ENCODE results near the gene RASA2. TPM values are rescaled to one million over a fixed set of nuclear protein-coding genes. Genes with fewer than 3 reads are reported as not detected.
"Not testable (repeated sequence)": the region's sequence is repeated elsewhere in the genome, so short reads cannot be mapped to it uniquely, and the experiment has no call there.

The RASA2 gene
- total RNA-seq, 1 experiment from 2014 or later = 14.5 TPM

GRCh38 chr3:141625506-141625905 is 138.7 kb downstream of the RASA2 start:
- no peak for DNase-seq (ENCODE audit: low read depth, low spot score)
- no peaks in the 10 kb centered on the region for H3K9me3 ChIP-seq (ENCODE audit: control insufficient read depth, insufficient read depth, low read depth, low read length)
- no peaks in the 10 kb centered on the region for H3K4me1 ChIP-seq (ENCODE audit: control insufficient read depth, insufficient read depth, low read length)
- intact Hi-C loops (cut with micrococcal nuclease; ENCODE audit: unreplicated experiment) = no loop called here
- in situ Hi-C loops (cut with HindIII; ENCODE audit: low pct_unique_long_range_greater_than_20kb, low sequenced_read_pairs) = no loop called here
- H3K27me3 ChIP-seq (ENCODE audit: control insufficient read depth, insufficient read depth, low read length) = no peaks in the 10 kb centered on the region
- H3K36me3 ChIP-seq (ENCODE audit: control insufficient read depth, insufficient read depth, low read length) = no peaks in the 10 kb centered on the region
- peak; percentile 49; the same call in 1 of the 2 replicates for ATAC-seq
- ChIA-PET CTCF (no interaction called here), POLR2A (no interaction called here)
- TF ChIP-seq CTCF (IDR thresholded peaks at IDR 0.05) (no peak), REST (IDR thresholded peaks at IDR 0.05; ENCODE audit: insufficient read depth in 1 of 2, low read depth in 2 of 2, low read length in 1 of 2) (no peak), TCF7L2 (IDR thresholded peaks at IDR 0.05; ENCODE audit: low read depth, low read length) (no peak)
- no peak overlapping the region for H3K27ac ChIP-seq (ENCODE audit: low read length)
- H3K4me3 ChIP-seq (ENCODE audit: low read depth in 2 of 2, low read length in 2 of 2) = no peak overlapping the region
- no TSS peak for BruUV-seq (replicated peaks)

- H3K36me3 ChIP-seq (ENCODE audit: control insufficient read depth, insufficient read depth, low read length); ATAC-seq; H3K9me3 ChIP-seq (ENCODE audit: control insufficient read depth, insufficient read depth, low read depth, low read length); H3K27me3 ChIP-seq (ENCODE audit: control insufficient read depth, insufficient read depth, low read length); POLR2A ChIA-PET; H3K4me1 ChIP-seq (ENCODE audit: control insufficient read depth, insufficient read depth, low read length); DNase-seq (ENCODE audit: low read depth, low spot score); BruUV-seq (replicated peaks); intact Hi-C loops (cut with micrococcal nuclease; ENCODE audit: unreplicated experiment); CTCF ChIA-PET; H3K4me3 ChIP-seq (ENCODE audit: low read depth in 2 of 2, low read length in 2 of 2); in situ Hi-C loops (cut with HindIII; ENCODE audit: low pct_unique_long_range_greater_than_20kb, low sequenced_read_pairs); H3K27ac ChIP-seq (ENCODE audit: low read length): not testable (repeated sequence)
These were observed 141.5 kb downstream of the RASA2 start for GRCh38 chr3:141628334-141628733.

- intact Hi-C loops (cut with micrococcal nuclease; ENCODE audit: unreplicated experiment); H3K4me3 ChIP-seq (ENCODE audit: low read depth in 2 of 2, low read length in 2 of 2); H3K9me3 ChIP-seq (ENCODE audit: control insufficient read depth, insufficient read depth, low read depth, low read length); BruUV-seq (replicated peaks); H3K27me3 ChIP-seq (ENCODE audit: control insufficient read depth, insufficient read depth, low read length); H3K27ac ChIP-seq (ENCODE audit: low read length); CTCF ChIA-PET; POLR2A ChIA-PET; H3K36me3 ChIP-seq (ENCODE audit: control insufficient read depth, insufficient read depth, low read length); ATAC-seq; in situ Hi-C loops (cut with HindIII; ENCODE audit: low pct_unique_long_range_greater_than_20kb, low sequenced_read_pairs); H3K4me1 ChIP-seq (ENCODE audit: control insufficient read depth, insufficient read depth, low read length); DNase-seq (ENCODE audit: low read depth, low spot score): not testable (repeated sequence)
These were observed 142.1 kb downstream of the RASA2 start for GRCh38 chr3:141628868-141629441.
